Large intestine (tissue), 3 donors: ENCODE data around the gene DNM3. TPM values are rescaled to one million over a fixed set of nuclear protein-coding genes. Genes with fewer than 3 reads are reported as not detected.

Source experiments
- DNase-seq, 2 donors: peaks; one replicate each; pipeline versions ENCODE4 v3.0.0 to v3.0.0-alpha.2; 2013
- H3K27ac ChIP-seq: one replicate; pipeline ENCODE4 v1.5.1; 2013; ENCODE audit warnings: low read length
- H3K27me3 ChIP-seq: 2 replicates; pipeline ENCODE4 v1.6.1; 2013; ENCODE audit warnings: low read length; ENCODE audit not compliant: control insufficient read depth, insufficient read depth
- H3K36me3 ChIP-seq: 2 replicates; pipeline ENCODE4 v1.6.1; 2013; ENCODE audit warnings: low read length; ENCODE audit not compliant: control insufficient read depth, insufficient read depth
- H3K4me1 ChIP-seq: one replicate; pipeline ENCODE4 v1.6.1; 2013; ENCODE audit warnings: low read length; ENCODE audit not compliant: control insufficient read depth, insufficient read depth
- H3K4me3 ChIP-seq: one replicate; pipeline ENCODE4 v1.5.1; 2013; ENCODE audit warnings: low read length
- H3K9me3 ChIP-seq: one replicate; pipeline ENCODE4 v1.6.1; 2013; ENCODE audit warnings: mild to moderate bottlenecking, low read depth, low read length, moderate library complexity; ENCODE audit not compliant: control insufficient read depth
- WGBS: methylation state at CpG from one replicate; pipeline ENCODE4 v1.1.5; 2013; ENCODE audit warnings: low lambda C conversion rate; ENCODE audit not compliant: insufficient coverage; 5-methylcytosine and 5-hydroxymethylcytosine counted together
- polyA plus RNA-seq: library from polyadenylated mRNA; unstranded; fragments of 120-200 nt; gene quantifications from one replicate; pipeline ENCODE4 v1.2.1, GENCODE V29; 2013

DNM3 gene
- polyA plus RNA-seq, 1 donor = 2.2 TPM

GRCh38 chr1:172211221-172211620 lies 369.9 kb downstream of the DNM3 start:
- WGBS = 100% methylated on average over 1 of the region's 5 CpGs

GRCh38 chr1:172212124-172212523 lies 370.8 kb downstream of the DNM3 start:
- Histone ChIP-seq H3K27ac (no peak overlapping the region), H3K4me3 (no peak overlapping the region), H3K9me3 (no peaks in the 10 kb centered on the region), H3K4me1 (no peaks in the 10 kb centered on the region), H3K27me3 (no peaks in the 10 kb centered on the region), H3K36me3 (no peaks in the 10 kb centered on the region)
- no peak for DNase-seq
- WGBS = 83% methylated on average over 2 of the region's 3 CpGs

More at GRCh38 chr1:172211221-172211620, 369.9 kb downstream of the DNM3 start:
- Histone ChIP-seq H3K27ac (no peak overlapping the region), H3K4me3 (no peak overlapping the region), H3K27me3 (no peaks in the 10 kb centered on the region), H3K9me3 (no peaks in the 10 kb centered on the region), H3K4me1 (no peaks in the 10 kb centered on the region), H3K36me3 (no peaks in the 10 kb centered on the region)
- DNase-seq = no peak

GRCh38 chr1:172215006-172215405 lies 373.7 kb downstream of the DNM3 start:
- no peaks in the 10 kb centered on the region for H3K9me3 ChIP-seq
- H3K36me3 ChIP-seq = no peaks in the 10 kb centered on the region
- H3K4me1 ChIP-seq = no peaks in the 10 kb centered on the region
- DNase-seq = no peak
- H3K4me3 ChIP-seq = no peak overlapping the region
- WGBS = no CpG with 5 or more reads among the region's 3 CpGs
- H3K27ac ChIP-seq = no peak overlapping the region
- H3K27me3 ChIP-seq = no peaks in the 10 kb centered on the region

GRCh38 chr1:172219966-172220365 lies 378.7 kb downstream of the DNM3 start:
- no peak for DNase-seq
- no peaks in the 10 kb centered on the region for H3K9me3 ChIP-seq
- no peak overlapping the region for H3K4me3 ChIP-seq
- H3K27me3 ChIP-seq = no peaks in the 10 kb centered on the region
- no peaks in the 10 kb centered on the region for H3K4me1 ChIP-seq
- H3K36me3 ChIP-seq = no peaks in the 10 kb centered on the region
- H3K27ac ChIP-seq = no peak overlapping the region
- no CpG with 5 or more reads among the region's 1 CpG for WGBS

GRCh38 chr1:172220376-172220775 lies 379.1 kb downstream of the DNM3 start:
- Histone ChIP-seq H3K9me3 (no peaks in the 10 kb centered on the region), H3K27ac (no peak overlapping the region), H3K36me3 (no peaks in the 10 kb centered on the region), H3K4me1 (no peaks in the 10 kb centered on the region), H3K4me3 (no peak overlapping the region), H3K27me3 (no peaks in the 10 kb centered on the region)
- DNase-seq = no peak
- WGBS = 83% methylated on average over 2 of the region's 2 CpGs

GRCh38 chr1:172221436-172221835 lies 380.1 kb downstream of the DNM3 start:
- Histone ChIP-seq H3K27me3 (no peaks in the 10 kb centered on the region), H3K27ac (no peak overlapping the region), H3K4me1 (no peaks in the 10 kb centered on the region), H3K36me3 (no peaks in the 10 kb centered on the region), H3K4me3 (no peak overlapping the region), H3K9me3 (no peaks in the 10 kb centered on the region)
- no peak for DNase-seq
- WGBS = 85% methylated on average over 2 of the region's 2 CpGs

GRCh38 chr1:172224871-172225270 lies 383.6 kb downstream of the DNM3 start:
- no peak for DNase-seq
- no peak overlapping the region for H3K4me3 ChIP-seq
- H3K27ac ChIP-seq = no peak overlapping the region
- H3K27me3 ChIP-seq = no peaks in the 10 kb centered on the region
- no peaks in the 10 kb centered on the region for H3K4me1 ChIP-seq
- no peaks in the 10 kb centered on the region for H3K9me3 ChIP-seq
- WGBS = no CpG with 5 or more reads among the region's 3 CpGs
- no peaks in the 10 kb centered on the region for H3K36me3 ChIP-seq

GRCh38 chr1:172229942-172230341 lies 388.6 kb downstream of the DNM3 start:
- Histone ChIP-seq H3K36me3 (no peaks in the 10 kb centered on the region), H3K4me1 (no peaks in the 10 kb centered on the region), H3K27me3 (no peaks in the 10 kb centered on the region), H3K9me3 (no peaks in the 10 kb centered on the region), H3K27ac (no peak overlapping the region), H3K4me3 (no peak overlapping the region)
- DNase-seq = no peak
- WGBS = 80% methylated on average over 1 of the region's 1 CpG

- H3K9me3 ChIP-seq = no peaks in the 10 kb centered on the region
- no peak overlapping the region for H3K27ac ChIP-seq
- no peaks in the 10 kb centered on the region for H3K27me3 ChIP-seq
- DNase-seq = no peak
- no CpG with 5 or more reads among the region's 2 CpGs for WGBS
- H3K4me3 ChIP-seq = no peak overlapping the region
- H3K4me1 ChIP-seq = no peaks in the 10 kb centered on the region
- no peaks in the 10 kb centered on the region for H3K36me3 ChIP-seq
Observed at GRCh38 chr1:172230526-172230925, 389.2 kb downstream of the DNM3 start.

- Histone ChIP-seq H3K4me3 (no peak overlapping the region), H3K4me1 (peaks cover 10% of the 10 kb centered on the region), H3K9me3 (no peaks in the 10 kb centered on the region), H3K36me3 (no peaks in the 10 kb centered on the region), H3K27me3 (no peaks in the 10 kb centered on the region), H3K27ac (no peak overlapping the region)
- no CpG with 5 or more reads among the region's 5 CpGs for WGBS
- no peak for DNase-seq
Observed at GRCh38 chr1:172236958-172237357, 395.7 kb downstream of the DNM3 start.

- Histone ChIP-seq H3K27me3 (no peaks in the 10 kb centered on the region), H3K9me3 (no peaks in the 10 kb centered on the region), H3K4me1 (peaks cover 10% of the 10 kb centered on the region), H3K36me3 (no peaks in the 10 kb centered on the region), H3K27ac (no peak overlapping the region), H3K4me3 (no peak overlapping the region)
- DNase-seq = no peak
- no CpG with 5 or more reads among the region's 1 CpG for WGBS
Observed at GRCh38 chr1:172238158-172238557, 396.9 kb downstream of the DNM3 start.
